DOHH2 (cell line): Measurements from ENCODE around the gene UBE2B.

Experiments
- EZH2phosphoT487 ChIP-seq: fragments of 200-600 bp; sonication (generic); IDR thresholded peaks from 2 replicates; pipeline ENCODE4 v1.6.1; 2017; ENCODE audit warnings: borderline replicate concordance, mild to moderate bottlenecking, antibody characterized with exemption, low read length, moderate library complexity, mixed read lengths
- TF ChIP-seq, protein P1 (sequence below): fragments of 200-600 bp; sonication (generic); IDR thresholded peaks from one replicate; pipeline ENCODE4 v1.5.1; 2014; ENCODE audit warnings: antibody characterized with exemption, mild to moderate bottlenecking, low read depth, low read length; ENCODE audit not compliant: poor library complexity, severe bottlenecking

DNA sequence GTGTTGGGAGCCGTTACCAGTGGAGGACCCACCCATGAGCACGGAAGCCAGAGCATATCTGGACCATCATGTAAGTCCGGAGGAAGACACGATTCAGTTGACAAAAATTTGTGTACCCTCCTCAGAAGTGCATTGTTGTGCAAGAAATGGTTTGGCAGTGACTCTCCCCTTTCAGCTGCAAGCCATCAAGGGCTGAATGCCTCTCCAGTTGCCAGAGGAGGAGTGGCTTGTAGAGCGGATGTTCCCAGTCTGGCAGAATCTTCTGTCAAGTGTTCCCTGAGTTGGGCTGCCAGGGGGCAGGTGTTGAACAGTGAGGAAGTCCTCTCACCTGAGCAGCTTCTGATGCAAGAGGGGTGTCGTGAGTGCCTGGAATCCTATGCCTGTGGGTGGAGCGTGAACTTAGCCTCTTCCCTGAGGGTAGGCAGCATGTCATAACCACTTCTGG, 67.9 kb downstream of the UBE2B start:
- TF ChIP-seq, protein P1, sequence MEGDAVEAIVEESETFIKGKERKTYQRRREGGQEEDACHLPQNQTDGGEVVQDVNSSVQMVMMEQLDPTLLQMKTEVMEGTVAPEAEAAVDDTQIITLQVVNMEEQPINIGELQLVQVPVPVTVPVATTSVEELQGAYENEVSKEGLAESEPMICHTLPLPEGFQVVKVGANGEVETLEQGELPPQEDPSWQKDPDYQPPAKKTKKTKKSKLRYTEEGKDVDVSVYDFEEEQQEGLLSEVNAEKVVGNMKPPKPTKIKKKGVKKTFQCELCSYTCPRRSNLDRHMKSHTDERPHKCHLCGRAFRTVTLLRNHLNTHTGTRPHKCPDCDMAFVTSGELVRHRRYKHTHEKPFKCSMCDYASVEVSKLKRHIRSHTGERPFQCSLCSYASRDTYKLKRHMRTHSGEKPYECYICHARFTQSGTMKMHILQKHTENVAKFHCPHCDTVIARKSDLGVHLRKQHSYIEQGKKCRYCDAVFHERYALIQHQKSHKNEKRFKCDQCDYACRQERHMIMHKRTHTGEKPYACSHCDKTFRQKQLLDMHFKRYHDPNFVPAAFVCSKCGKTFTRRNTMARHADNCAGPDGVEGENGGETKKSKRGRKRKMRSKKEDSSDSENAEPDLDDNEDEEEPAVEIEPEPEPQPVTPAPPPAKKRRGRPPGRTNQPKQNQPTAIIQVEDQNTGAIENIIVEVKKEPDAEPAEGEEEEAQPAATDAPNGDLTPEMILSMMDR = no peak
- no peak for TF ChIP-seq EZH2phosphoT487
